ENCODE results near the gene C19orf53. TPM values are rescaled to one million over a fixed set of nuclear protein-coding genes. Genes with fewer than 3 reads are reported as not detected.

The C19orf53 gene
- total RNA-seq, 1 donor from 2014 or later, result 98.4 TPM

GRCh38 chr19:13756210-13756609 is 18.0 kb upstream of the C19orf53 start:
- peaks cover 44% of the 10 kb centered on the region for H3K36me3 Mint-ChIP-seq (ENCODE audit: low read depth, unreplicated experiment)
- TF ChIP-seq, protein P1, sequence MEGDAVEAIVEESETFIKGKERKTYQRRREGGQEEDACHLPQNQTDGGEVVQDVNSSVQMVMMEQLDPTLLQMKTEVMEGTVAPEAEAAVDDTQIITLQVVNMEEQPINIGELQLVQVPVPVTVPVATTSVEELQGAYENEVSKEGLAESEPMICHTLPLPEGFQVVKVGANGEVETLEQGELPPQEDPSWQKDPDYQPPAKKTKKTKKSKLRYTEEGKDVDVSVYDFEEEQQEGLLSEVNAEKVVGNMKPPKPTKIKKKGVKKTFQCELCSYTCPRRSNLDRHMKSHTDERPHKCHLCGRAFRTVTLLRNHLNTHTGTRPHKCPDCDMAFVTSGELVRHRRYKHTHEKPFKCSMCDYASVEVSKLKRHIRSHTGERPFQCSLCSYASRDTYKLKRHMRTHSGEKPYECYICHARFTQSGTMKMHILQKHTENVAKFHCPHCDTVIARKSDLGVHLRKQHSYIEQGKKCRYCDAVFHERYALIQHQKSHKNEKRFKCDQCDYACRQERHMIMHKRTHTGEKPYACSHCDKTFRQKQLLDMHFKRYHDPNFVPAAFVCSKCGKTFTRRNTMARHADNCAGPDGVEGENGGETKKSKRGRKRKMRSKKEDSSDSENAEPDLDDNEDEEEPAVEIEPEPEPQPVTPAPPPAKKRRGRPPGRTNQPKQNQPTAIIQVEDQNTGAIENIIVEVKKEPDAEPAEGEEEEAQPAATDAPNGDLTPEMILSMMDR (IDR thresholded peaks at IDR 0.05; ENCODE audit: unreplicated experiment), result no peak
- H3K27me3 Mint-ChIP-seq (ENCODE audit: unreplicated experiment), result peaks cover 6% of the 10 kb centered on the region
- peaks cover 26% of the 10 kb centered on the region for H3K4me1 Mint-ChIP-seq (ENCODE audit: unreplicated experiment)
- peak overlapping the region; percentile 18 for H3K27ac Mint-ChIP-seq (ENCODE audit: unreplicated experiment)
- DNase-seq (ENCODE audit: low spot score), result no peak
- H3K9me3 Mint-ChIP-seq (ENCODE audit: unreplicated experiment), result no peaks in the 10 kb centered on the region
- peak overlapping the region; percentile 86 for H3K4me3 Mint-ChIP-seq (ENCODE audit: unreplicated experiment)

GRCh38 chr19:13757805-13758772 is 16.2 kb upstream of the C19orf53 start:
- peaks cover 51% of the 10 kb centered on the region for H3K36me3 Mint-ChIP-seq (ENCODE audit: low read depth, unreplicated experiment)
- H3K4me1 Mint-ChIP-seq (ENCODE audit: unreplicated experiment), result peaks cover 24% of the 10 kb centered on the region
- no peak for DNase-seq (ENCODE audit: low spot score)
- H3K27ac Mint-ChIP-seq (ENCODE audit: unreplicated experiment), result peak overlapping the region; percentile 37
- peak overlapping the region; percentile 21 for H3K4me3 Mint-ChIP-seq (ENCODE audit: unreplicated experiment)
- TF ChIP-seq, protein P1 (IDR thresholded peaks at IDR 0.05; ENCODE audit: unreplicated experiment), result no peak
- H3K9me3 Mint-ChIP-seq (ENCODE audit: unreplicated experiment), result no peaks in the 10 kb centered on the region
- H3K27me3 Mint-ChIP-seq (ENCODE audit: unreplicated experiment), result peaks cover 8% of the 10 kb centered on the region

DNA sequence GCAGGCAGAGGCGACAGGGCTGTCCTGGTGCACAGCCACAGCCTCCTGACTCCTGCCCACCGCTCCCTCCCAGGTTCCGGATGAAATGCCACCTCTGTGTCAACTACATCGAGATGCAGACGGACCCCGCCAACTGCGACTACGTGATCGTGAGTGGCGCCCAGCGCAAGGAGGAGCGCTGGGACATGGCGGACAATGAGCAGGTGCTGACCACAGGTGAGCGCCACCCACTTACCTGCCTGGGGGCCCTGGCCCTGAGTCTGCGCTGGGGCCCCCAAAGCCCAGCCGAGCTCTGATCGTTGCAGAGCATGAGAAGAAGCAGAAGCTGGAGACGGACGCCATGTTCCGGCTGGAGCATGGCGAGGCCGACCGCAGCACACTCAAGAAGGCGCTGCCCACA is 15.5 kb upstream of the C19orf53 start:
- peaks cover 21% of the 10 kb centered on the region for H3K4me1 Mint-ChIP-seq (ENCODE audit: unreplicated experiment)
- H3K9me3 Mint-ChIP-seq (ENCODE audit: unreplicated experiment), result no peaks in the 10 kb centered on the region
- H3K4me3 Mint-ChIP-seq (ENCODE audit: unreplicated experiment), result peak overlapping the region; percentile 21
- H3K36me3 Mint-ChIP-seq (ENCODE audit: low read depth, unreplicated experiment), result peaks cover 47% of the 10 kb centered on the region
- DNase-seq (ENCODE audit: low spot score), result no peak
- TF ChIP-seq, protein P1 (IDR thresholded peaks at IDR 0.05; ENCODE audit: unreplicated experiment), result no peak
- peaks cover 10% of the 10 kb centered on the region for H3K27me3 Mint-ChIP-seq (ENCODE audit: unreplicated experiment)
- H3K27ac Mint-ChIP-seq (ENCODE audit: unreplicated experiment), result no peak overlapping the region

GRCh38 chr19:13761423-13761822 is 12.8 kb upstream of the C19orf53 start:
- H3K36me3 Mint-ChIP-seq (ENCODE audit: low read depth, unreplicated experiment), result peaks cover 44% of the 10 kb centered on the region
- peaks cover 25% of the 10 kb centered on the region for H3K4me1 Mint-ChIP-seq (ENCODE audit: unreplicated experiment)
- TF ChIP-seq, protein P1 (IDR thresholded peaks at IDR 0.05; ENCODE audit: unreplicated experiment), result no peak
- H3K27ac Mint-ChIP-seq (ENCODE audit: unreplicated experiment), result no peak overlapping the region
- H3K27me3 Mint-ChIP-seq (ENCODE audit: unreplicated experiment), result peaks cover 15% of the 10 kb centered on the region
- H3K9me3 Mint-ChIP-seq (ENCODE audit: unreplicated experiment), result no peaks in the 10 kb centered on the region
- no peak overlapping the region for H3K4me3 Mint-ChIP-seq (ENCODE audit: unreplicated experiment)
- DNase-seq (ENCODE audit: low spot score), result no peak

Measured in endothelial cell (in vitro differentiated cells).